ENCODE results near the gene SRGAP3.

The SRGAP3 gene

GRCh38 chr3:9105421-9105820 is 144.0 kb downstream of the SRGAP3 start:
- H3K9me3 ChIP-seq (ENCODE audit: low read length): no peaks in the 10 kb centered on the region
- H3F3A ChIP-seq (ENCODE audit: insufficient read depth, low read length): no peaks in the 10 kb centered on the region
- H4K20me1 ChIP-seq (ENCODE audit: insufficient read depth, low read length): no peaks in the 10 kb centered on the region
- no peak overlapping the region for H3K4me2 ChIP-seq (ENCODE audit: low read length)
- no peak overlapping the region for H3K9ac ChIP-seq (ENCODE audit: low read length)
- TF ChIP-seq CTCF (IDR thresholded peaks at IDR 0.05; ENCODE audit: low read length) (no peak), EZH2 (IDR thresholded peaks at IDR 0.05; ENCODE audit: borderline replicate concordance, low read length) (no peak)
- no peak overlapping the region for H2AFZ ChIP-seq (ENCODE audit: low read length)
- no peaks in the 10 kb centered on the region for H3K27me3 ChIP-seq (ENCODE audit: insufficient read depth, low read length)
- H3K36me3 ChIP-seq (ENCODE audit: insufficient read depth, low read length): no peaks in the 10 kb centered on the region
- H3K4me3 ChIP-seq (ENCODE audit: low read depth, low read length, poor library complexity, severe bottlenecking): no peak overlapping the region
- no peak overlapping the region for H3K27ac ChIP-seq (ENCODE audit: low read depth, low read length, poor library complexity, severe bottlenecking)
- no peaks in the 10 kb centered on the region for H3K4me1 ChIP-seq (ENCODE audit: insufficient read depth, low read length, severe bottlenecking)
- H3K9me2 ChIP-seq (ENCODE audit: low read depth, low read length): no peaks in the 10 kb centered on the region
- H3K79me2 ChIP-seq (ENCODE audit: insufficient read depth, low read length): no peaks in the 10 kb centered on the region

- H2AFZ ChIP-seq (ENCODE audit: low read length): no peak overlapping the region
- H3F3A ChIP-seq (ENCODE audit: insufficient read depth, low read length): no peaks in the 10 kb centered on the region
- H3K36me3 ChIP-seq (ENCODE audit: insufficient read depth, low read length): no peaks in the 10 kb centered on the region
- no peaks in the 10 kb centered on the region for H3K79me2 ChIP-seq (ENCODE audit: insufficient read depth, low read length)
- no peaks in the 10 kb centered on the region for H3K4me1 ChIP-seq (ENCODE audit: insufficient read depth, low read length, severe bottlenecking)
- H3K27ac ChIP-seq (ENCODE audit: low read depth, low read length, poor library complexity, severe bottlenecking): no peak overlapping the region
- no peak overlapping the region for H3K4me2 ChIP-seq (ENCODE audit: low read length)
- H3K9me3 ChIP-seq (ENCODE audit: low read length): no peaks in the 10 kb centered on the region
- H3K4me3 ChIP-seq (ENCODE audit: low read depth, low read length, poor library complexity, severe bottlenecking): no peak overlapping the region
- peaks cover 5% of the 10 kb centered on the region; the same call in 1 of the 2 replicates for H3K27me3 ChIP-seq (ENCODE audit: insufficient read depth, low read length)
- no peak for TF ChIP-seq CTCF (IDR thresholded peaks at IDR 0.05; ENCODE audit: low read length)
- no peak for TF ChIP-seq EZH2 (IDR thresholded peaks at IDR 0.05; ENCODE audit: borderline replicate concordance, low read length)
- H3K9ac ChIP-seq (ENCODE audit: low read length): no peak overlapping the region
- H4K20me1 ChIP-seq (ENCODE audit: insufficient read depth, low read length): no peaks in the 10 kb centered on the region
- no peaks in the 10 kb centered on the region for H3K9me2 ChIP-seq (ENCODE audit: low read depth, low read length)
These were observed 145.3 kb downstream of the SRGAP3 start for GRCh38 chr3:9104121-9104520.

- H3K27ac ChIP-seq (ENCODE audit: low read depth, low read length, poor library complexity, severe bottlenecking): no peak overlapping the region
- H3K9me3 ChIP-seq (ENCODE audit: low read length): no peaks in the 10 kb centered on the region
- no peak overlapping the region for H3K4me2 ChIP-seq (ENCODE audit: low read length)
- no peaks in the 10 kb centered on the region for H3F3A ChIP-seq (ENCODE audit: insufficient read depth, low read length)
- H3K9ac ChIP-seq (ENCODE audit: low read length): no peak overlapping the region
- TF ChIP-seq CTCF (IDR thresholded peaks at IDR 0.05; ENCODE audit: low read length) (no peak), EZH2 (IDR thresholded peaks at IDR 0.05; ENCODE audit: borderline replicate concordance, low read length) (no peak)
- no peaks in the 10 kb centered on the region for H3K9me2 ChIP-seq (ENCODE audit: low read depth, low read length)
- H4K20me1 ChIP-seq (ENCODE audit: insufficient read depth, low read length): no peaks in the 10 kb centered on the region
- no peak overlapping the region for H2AFZ ChIP-seq (ENCODE audit: low read length)
- H3K27me3 ChIP-seq (ENCODE audit: insufficient read depth, low read length): peaks cover 5% of the 10 kb centered on the region; the same call in 1 of the 2 replicates
- no peaks in the 10 kb centered on the region for H3K36me3 ChIP-seq (ENCODE audit: insufficient read depth, low read length)
- H3K4me1 ChIP-seq (ENCODE audit: insufficient read depth, low read length, severe bottlenecking): no peaks in the 10 kb centered on the region
- H3K4me3 ChIP-seq (ENCODE audit: low read depth, low read length, poor library complexity, severe bottlenecking): no peak overlapping the region
- no peaks in the 10 kb centered on the region for H3K79me2 ChIP-seq (ENCODE audit: insufficient read depth, low read length)
These were observed 147.0 kb downstream of the SRGAP3 start for GRCh38 chr3:9102240-9102981.
